Kidney capillary endothelial cell (primary cell): ENCODE results near the gene RSPO4.
"Not testable (repeated sequence)": the region's sequence is repeated elsewhere in the genome, so short reads cannot be mapped to it uniquely, and the experiment has no call there.

Experiments used
- DNase-seq: peaks from one replicate; pipeline ENCODE4 v3.0.0-alpha.2; 2018; ENCODE audit warnings: low spot score

RSPO4 gene

DNA sequence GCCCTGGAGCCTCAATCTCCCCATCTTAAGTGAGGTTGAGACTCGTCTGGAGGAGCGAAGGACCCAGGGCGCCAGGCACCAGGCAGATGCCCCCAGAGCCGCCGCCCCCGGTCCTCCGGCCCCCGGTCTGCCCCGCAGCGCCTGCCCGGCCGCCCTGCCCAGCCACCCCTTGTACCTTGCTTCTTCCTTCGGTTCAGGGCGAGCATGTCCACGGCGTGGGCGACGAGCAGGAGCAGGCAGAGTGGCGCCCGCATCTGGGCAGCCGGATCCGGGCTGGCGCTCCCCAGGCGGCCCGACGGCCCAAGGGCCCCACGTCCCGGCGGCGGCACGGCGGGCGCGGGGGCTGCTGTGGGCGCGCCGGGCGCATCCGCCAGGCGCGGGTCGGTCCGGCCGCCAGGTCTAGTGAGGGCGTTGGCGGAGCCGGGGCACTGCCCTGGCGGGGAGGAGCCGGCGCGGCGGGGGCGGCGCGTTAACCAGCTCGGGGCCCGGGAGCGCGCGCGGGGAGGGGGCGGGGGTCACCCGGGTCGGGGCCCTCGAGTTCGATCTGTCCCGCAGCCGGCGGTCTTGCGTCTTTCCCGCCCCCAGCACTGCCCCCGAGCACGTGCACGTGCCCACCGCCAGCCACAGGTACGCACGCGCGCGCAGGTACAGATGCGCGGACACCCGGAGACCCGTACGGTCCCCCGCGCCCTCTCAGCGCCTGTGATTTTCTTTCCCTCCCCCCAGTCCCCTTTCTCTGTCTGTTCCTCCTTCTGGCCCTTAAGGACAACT lies at the start of gene RSPO4:
Gene RSPO4, minus strand, starts transcription at position 401 of the 771 bp plus-strand sequence. Its CDS starts 147 bp downstream, at position 254.
- DNase-seq: no peak

DNA sequence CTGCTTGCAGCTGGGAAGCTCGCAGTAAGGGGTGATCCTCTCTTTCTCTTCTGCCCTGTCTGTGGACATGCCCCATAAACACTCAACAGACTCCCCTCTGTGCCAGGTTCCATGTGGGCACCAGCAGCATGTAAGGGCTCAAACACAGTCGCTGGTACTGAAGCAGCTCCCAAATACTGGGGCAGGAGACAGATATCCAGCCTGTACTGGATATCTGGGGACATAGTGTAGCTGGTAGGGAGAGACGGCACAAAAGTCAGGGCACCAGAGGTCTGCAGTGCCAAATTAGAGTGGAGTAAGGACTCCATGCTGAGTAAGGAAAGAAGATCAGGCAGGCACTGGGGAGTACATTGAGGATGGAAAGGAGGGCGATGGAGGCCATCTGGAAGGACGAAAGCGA lies 48.3 kb upstream of the RSPO4 start:
- DNase-seq: no peak

DNA sequence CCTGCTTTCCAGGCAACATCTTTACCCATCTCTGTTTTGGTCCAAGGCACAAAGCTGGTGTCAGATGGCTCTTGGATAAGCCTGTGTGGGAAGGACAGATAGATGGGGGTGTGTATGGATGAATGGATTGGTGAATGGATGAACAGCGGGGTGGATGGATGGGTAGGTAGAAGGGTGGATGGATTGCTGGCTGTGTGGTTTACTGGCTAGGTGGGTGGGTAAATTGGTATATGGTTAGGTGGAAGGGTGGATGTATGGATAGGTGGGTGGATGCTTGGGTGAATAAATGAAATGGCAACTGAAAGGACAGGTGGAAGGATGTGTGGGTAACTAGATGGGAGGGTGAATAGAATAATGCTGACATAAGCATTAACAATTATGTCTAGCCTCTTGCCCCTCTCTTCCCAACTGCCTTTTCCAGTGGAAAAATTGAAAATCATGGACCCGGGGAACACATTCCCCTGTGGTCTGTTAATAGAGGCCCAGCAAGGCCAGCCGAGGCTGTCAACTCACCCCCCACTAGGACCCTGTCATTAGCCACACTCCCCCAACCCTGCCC lies 43.8 kb upstream of the RSPO4 start:
- no peak for DNase-seq

DNA sequence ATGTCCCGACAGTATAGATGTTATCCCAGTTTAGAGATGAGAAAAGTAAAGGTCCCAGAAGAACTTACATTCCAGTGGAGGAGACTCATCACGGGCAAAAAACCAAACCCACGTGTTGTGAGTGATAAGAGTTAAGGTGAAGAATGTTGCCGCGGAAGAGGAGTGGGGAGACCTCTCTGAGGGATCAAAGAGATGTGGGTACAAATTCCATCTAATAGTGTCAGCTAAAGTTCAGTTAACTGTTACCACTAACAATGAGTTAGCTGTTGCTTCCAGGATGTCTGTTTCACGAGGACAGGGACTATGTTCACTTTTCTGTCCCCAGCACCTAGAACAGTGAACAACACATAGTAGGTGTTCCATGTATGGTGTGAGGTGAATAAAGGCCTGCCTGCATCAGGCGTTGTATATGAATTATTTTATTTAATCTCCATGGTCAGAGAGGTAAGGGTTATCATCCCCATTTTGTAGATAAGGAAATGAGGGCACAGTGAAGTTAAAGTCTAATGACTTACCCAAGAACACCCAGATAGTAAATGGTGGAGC lies 39.8 kb upstream of the RSPO4 start:
- DNase-seq: no peak

DNA sequence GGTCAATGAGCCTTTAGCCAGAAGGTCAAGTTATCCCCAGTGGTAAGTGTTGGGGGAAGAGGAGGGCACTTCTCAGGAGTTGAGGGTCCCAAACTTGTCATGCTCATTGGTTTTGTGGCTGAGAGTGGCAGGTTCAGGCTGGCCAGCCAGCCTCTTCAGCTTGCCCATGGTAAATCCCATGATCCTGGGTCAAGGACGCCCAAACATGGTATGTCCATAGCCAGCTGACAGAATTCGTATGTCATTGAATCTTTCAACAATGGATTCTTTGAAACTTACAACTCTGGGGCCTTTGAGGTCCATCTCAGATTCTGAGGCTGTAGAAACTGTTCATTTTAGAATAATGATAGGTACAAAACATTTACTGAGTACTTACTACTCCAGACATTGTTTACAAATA lies 36.1 kb upstream of the RSPO4 start:
- no peak for DNase-seq

DNA sequence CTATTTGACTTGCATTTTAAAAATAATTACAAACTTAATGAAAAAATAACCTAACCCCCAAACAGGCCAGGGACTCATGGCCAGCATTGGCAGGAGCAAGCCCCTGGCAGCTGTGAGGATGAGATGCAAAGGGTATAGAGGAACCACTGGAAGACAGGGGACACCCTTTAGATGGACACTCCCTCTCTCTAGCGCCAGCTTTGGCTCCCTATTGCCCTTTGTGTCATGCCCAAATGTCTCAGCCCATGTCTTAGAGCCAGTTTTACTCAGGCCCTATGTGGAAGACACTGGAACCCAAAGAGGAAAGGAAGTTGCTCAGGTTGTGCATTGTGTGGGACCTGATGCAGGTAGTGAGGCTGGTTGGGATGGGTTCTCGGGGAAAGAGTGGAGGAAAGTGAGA lies 34.9 kb upstream of the RSPO4 start:
- no peak for DNase-seq

DNA sequence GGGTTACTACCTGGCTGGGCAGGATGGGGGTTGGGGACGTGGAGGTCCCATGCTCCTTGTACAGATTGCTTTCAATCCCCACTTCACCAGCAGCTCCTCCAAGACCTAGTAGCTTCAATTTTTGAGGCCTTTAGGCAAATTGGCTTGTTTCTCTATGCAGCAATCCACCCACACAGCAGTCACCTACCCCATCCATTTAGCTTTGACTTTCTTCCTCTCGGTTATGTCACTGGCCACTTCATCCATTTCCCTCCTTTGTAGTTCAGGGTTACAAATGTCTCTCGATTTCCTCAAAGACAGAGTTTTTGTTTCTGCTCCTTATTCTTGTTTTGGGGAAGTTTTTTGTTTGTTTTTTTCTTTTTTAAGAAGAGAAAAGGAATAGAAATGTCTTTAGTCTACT lies 33.4 kb upstream of the RSPO4 start:
- DNase-seq: no peak

DNA sequence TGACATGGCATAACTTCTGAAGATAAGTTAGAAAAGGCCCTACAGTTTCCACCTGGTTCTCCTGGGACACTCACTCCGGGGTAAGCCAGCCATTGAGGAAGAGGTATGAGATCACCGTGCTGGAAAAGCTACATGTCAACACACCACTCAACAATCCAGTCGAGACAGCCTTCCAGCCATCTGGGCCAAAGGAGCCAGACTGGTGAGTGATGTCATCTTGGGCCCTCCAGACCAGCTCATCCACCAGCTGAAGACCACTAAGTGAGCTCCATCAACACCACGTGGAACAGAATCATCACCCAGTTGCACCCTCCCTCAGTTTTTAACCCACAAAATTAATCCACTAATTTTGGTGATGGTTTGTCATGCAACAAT lies 32.3 kb upstream of the RSPO4 start:
- DNase-seq: no peak

DNA sequence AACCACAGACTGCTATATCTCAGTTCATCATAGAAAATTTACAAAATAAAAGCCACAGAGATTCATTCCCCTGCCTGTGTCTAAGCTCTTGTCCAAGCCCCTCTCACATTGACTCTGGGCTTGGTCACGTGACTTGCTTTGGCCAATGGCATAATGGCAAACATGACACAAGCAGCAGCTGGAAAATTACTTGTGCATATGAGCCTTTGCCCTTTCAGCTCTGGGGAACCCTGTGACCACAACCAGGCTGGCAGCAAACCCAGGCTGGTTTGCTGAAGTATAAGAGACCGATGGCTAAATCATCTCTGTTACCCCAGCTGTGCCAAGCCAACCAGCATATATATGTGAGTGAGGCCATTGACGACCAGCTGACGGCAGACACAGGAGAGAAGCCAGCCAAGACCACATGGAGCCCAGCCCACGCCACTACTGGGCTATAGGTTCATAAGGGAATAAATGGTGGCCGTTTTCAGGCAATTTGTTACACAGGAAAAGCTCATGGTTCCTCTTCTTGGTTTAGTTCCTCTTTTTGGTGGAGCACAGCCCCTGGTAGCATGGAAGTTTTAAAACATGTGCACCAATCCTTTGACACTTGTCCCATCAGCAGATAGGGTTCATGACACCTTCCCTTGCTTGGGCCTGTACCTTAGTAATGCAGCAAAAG lies 31.8 kb upstream of the RSPO4 start:
- DNase-seq: no peak

DNA sequence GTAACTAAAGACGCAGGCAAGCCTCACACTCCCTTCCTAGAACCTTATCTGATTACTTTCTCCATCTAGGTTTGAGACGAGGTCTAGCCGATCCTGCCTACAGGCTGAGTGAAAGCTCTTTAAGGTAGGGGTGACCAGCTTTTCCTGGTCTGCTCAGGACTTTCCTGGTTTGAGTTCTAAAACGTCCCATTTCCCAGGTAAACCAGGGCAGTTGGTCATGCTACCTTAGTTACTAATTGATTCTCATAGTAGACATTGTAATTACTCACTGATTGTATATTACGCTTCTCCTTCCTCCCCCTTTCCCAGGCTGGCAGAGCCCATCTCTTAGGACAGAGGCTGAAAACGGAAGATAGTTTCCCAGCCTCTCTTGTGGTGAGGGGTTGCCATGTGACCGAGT lies 27.9 kb upstream of the RSPO4 start:
- DNase-seq: no peak

DNA sequence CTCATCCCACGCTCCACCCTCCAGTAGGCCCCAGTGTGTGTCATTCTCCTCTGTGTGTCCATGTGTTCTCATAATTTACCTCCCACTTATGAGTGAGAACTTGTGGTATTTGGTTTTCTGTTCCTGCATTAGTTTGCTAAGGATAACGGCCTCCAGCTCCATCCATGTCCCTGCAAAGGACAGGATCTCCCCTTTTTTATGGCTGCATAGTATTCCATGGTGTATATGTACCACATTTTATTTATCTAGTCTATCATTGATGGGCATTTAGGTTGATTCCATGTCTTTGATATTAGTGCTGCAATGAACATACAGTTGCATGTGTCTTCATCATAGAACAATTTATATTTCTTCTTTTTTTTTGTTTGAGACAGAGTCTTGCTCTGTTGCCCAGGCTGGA lies 24.1 kb upstream of the RSPO4 start:
- not testable (repeated sequence) for DNase-seq

DNA sequence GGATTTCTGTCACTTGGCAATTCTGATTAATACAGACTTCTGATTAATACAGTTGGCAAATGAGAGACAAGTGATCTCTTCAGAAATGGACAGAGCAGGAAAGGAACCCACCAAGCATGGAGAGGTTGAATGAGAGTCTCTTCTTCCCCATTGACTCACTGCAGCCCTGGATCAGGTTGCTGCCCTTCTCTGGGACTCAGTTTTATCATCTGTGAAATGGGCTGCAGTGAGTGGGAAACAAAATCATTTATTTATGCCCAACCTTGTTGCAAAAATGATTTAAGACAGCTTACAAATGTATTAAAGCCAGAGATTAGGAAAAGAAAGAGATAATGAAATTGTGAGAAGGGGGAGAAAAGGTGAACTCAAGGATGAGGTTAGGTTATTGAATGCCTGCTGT lies 20.8 kb upstream of the RSPO4 start:
- no peak for DNase-seq

DNA sequence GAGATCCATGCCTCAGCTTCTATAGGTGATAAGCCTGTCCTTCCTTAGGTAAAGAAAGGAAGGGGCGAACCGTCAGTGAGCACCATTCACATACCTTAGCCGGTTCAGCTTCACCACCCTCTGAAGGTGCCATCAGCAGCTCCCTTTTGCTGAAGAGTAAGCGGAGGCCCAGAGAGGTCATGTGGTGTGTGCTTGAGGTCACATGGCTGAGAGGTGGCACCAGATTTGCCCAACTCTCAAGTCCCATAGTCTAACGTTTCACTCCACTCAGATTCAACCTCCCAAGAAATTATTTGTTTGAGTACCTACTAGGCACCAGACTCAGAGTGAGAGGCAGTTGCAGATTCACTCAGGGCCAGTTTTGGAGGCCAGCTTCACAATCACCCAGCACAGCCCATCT lies 18.5 kb upstream of the RSPO4 start:
- DNase-seq: no peak

DNA sequence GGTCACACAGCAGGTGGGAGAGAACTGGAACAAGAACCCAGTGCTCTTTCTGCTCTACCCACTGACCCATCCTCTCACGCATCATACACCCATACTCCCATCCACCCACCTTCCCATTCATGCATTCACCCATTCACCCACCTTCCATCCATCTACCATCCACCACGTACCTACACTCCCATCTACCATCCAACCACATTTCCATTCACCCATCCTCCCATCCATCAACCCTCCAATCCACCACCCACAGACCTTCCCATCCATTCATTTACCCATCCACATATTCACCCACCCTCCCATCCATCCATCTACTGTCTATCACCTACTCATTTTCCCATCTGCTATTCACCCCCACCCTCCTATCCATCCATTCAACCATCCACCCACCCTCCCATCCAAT lies 17.2 kb upstream of the RSPO4 start:
- DNase-seq: no peak

DNA sequence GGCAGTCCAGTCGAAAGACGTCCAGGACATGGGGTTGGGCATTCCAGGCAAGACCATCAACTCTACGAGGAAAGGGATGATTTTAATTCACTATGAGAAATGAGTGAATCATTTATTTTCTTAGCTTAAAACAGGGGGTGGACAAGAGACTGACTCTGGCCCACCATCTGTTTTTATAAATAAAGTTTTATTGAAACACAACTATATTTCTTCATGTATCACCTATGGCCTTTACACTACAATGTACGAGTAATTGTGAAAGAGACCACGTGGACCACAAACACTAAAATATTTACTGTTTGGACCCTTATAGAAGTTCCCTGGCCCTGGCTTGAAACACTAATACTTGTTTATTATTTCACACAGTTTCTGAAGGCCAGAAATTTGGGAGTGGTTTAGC lies 15.6 kb upstream of the RSPO4 start:
- DNase-seq: no peak

DNA sequence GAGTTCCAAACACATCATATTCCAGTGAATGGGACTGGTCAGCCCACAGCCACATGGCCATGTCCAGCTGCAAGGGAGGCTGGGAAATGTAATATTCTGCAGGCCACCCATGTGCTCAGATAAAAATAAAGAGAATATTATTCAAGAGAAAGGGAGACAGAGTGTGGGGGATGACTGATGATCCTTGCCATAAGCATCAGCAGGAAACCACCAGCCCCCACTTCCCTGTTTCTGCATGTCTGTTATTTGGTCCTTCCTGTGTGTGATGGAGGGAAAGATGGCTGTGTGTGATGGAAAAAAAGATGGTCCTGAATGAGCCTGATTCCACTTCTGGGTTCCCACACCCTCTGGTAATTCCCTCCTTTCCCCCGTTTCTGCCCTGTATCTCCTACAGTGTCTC lies 13.1 kb upstream of the RSPO4 start:
- no peak for DNase-seq

DNA sequence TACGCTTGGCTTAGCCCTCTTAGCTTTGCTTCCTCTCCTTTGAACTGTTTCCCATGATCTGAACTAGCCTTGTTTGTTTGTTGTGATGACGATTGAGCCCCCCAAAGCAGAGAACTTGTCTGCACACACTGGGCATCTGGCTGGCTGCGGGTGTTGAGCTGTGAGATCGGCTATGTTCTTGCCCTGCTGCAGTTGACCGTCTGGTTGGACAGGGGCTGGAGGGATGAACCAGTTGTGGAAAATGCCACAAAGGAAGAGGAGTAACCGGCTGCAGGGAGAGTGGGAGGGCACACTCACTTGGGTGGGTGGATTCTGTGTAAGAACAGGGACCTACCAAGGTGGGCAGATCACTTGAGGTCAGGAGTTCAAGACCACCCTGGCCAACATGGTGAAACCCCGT lies 12.4 kb upstream of the RSPO4 start:
- DNase-seq: no peak

DNA sequence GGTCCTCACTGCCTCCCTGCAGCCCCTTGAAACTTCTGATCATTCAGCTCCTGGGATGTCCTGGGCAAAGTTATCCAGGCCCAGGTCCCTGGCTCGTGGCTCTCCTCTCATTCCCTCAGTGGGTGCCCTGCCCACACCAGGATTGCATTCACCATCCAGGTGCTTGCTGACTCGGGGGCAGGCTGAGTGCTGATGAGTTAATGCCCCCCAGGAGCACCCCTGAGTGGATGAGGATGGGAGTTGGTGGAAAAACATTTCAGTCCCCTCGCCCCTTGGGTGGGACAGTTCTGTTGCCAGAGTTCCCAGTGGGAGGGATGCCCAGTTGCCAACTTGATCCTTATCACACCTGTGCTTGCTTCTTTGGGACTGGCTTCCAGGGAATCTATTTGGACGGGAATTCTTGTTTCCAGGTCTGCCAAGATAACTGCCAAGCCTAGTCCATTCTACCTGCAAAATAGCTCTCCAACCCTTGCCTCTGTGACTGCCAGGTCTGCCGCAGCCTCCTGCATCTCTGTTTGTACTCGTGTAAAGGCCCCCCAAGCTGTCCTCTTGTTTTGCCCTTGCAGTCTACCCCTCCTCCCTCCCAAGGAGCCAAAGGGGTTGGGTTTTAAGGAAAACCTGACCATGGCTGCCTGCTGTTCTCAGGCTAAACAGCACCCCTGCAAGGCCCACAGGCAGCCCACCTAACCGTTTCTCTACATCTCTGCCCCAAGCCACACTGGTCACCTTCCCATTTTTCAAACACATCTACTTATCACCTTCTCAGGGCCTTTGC lies 11.6 kb upstream of the RSPO4 start:
- no peak for DNase-seq

DNA sequence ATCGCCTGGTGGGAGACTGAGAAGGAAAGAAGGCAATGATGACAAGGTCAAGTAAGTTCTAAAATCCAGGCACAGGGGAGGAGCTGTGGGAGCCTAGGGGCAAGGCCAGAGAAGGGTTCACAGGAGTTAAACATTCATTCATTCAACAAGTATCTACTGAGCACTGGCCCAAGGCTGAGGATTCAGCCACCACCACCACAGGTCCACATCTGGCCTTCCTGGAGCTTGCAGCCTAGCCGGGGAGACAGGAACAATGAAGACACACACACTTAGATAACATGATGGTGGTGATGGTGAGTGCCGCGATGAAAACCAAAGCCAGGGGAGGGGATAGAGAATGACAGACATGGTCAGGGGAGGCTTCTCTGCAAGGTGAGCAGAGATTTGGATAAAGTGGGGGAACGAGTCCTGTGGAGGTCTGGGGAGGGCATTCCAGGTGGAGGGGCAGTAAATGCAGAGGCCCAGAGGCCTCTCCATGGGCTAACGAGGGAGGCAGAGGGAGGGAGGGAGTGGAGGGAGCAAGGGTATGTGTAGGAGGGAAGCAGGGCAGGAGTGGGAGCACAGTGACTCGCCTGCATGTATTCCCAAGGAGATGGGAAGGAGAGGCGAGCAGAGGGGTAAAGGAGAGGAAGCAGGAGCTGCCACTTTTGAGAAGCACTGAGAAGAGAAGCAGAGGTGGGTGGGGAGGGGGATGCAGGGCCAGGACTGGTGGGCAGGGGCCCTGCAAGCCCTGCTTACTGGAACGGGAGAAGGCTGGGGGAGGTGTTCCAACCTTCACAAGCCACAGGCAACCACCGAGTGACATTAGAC lies 10.5 kb upstream of the RSPO4 start:
- DNase-seq: no peak

DNA sequence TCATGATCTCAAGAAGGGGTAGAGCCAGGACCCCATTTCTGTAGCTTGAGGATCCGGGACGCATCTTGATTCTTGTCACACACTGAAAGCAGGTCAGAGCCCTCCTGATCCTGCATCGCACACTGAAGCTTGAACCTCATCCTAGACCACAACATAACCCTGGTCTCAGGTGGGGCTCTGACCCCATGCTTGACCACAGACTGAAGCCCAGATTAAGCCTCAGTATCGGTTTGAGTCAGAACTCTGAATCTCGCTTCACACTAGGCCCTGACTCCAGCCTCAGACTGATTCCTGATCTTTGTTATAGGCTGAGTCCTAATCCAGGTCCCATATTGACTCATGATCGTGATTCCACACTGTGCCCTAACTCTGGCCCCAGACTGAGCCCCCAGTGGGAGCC lies 8.5 kb upstream of the RSPO4 start:
- DNase-seq: no peak

DNA sequence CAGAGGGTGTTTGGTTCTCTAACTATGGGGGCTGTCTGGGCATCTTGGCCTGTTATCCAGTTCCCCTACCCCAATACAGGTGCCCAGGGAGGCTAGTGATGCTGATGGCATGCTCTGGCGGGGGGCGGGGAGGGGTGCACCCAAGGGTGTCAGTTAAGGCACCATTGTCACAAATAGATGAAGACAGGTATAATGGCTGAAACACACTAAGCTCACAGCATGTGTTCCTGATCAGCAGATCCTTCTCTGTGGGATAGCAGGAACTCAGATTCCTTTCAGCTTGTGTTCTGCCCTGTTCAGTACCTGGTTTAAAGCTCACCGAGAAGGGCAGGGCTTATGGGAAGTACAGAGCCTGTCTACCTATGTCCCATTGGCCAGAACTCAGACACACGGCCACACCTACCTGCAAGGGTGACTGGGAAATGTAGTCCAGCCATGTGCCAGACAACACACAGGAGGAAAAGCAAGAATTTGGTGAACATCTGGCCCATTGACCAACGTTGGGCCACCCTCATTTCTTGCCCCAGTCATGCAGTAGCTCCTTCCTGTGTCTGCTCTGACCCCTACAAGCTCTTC lies 3.4 kb upstream of the RSPO4 start:
- DNase-seq: no peak
